ENCODE measurements around the gene PREX1. TPM values are rescaled to one million over a fixed set of nuclear protein-coding genes. Genes with fewer than 3 reads are reported as not detected.

The PREX1 gene
- total RNA-seq, 1 experiment from 2014 or later: 11.1 TPM

- no peak for DNase-seq (ENCODE audit: low read depth)
These were observed 241.1 kb downstream of the PREX1 start for GRCh38 chr20:48586730-48587129.

GRCh38 chr20:48585061-48585870 lies 242.5 kb downstream of the PREX1 start:
- DNase-seq (ENCODE audit: low read depth): no peak

GRCh38 chr20:48584391-48585060 lies 243.3 kb downstream of the PREX1 start:
- DNase-seq (ENCODE audit: low read depth): no peak

- no peak for DNase-seq (ENCODE audit: low read depth)
These were observed 244.0 kb downstream of the PREX1 start for GRCh38 chr20:48583801-48584200.

- no peak for DNase-seq (ENCODE audit: low read depth)
These were observed 244.6 kb downstream of the PREX1 start for GRCh38 chr20:48583171-48583570.

- no peak for DNase-seq (ENCODE audit: low read depth)
These were observed 245.2 kb downstream of the PREX1 start for GRCh38 chr20:48582673-48582985.

GRCh38 chr20:48581167-48581566 lies 246.6 kb downstream of the PREX1 start:
- DNase-seq (ENCODE audit: low read depth): no peak

- no peak for DNase-seq (ENCODE audit: low read depth)
These were observed 249.3 kb downstream of the PREX1 start for GRCh38 chr20:48578397-48579098.

GRCh38 chr20:48577557-48577956 lies 250.2 kb downstream of the PREX1 start:
- no peak for DNase-seq (ENCODE audit: low read depth)

GRCh38 chr20:48574383-48574782 lies 253.4 kb downstream of the PREX1 start:
- peak; percentile 25 for DNase-seq (ENCODE audit: low read depth)

Other genes starting within 250 kb of the PREX1 start
- 20.2 and 22.6 TPM in 2 replicates for gene ARFGEF2, start 93.7 kb upstream of the PREX1 start, total RNA-seq (2014; rRNA removed; shearing (Covaris generic))
- gene CSE1L, start 218.3 kb upstream of the PREX1 start, total RNA-seq (2014; rRNA removed; shearing (Covaris generic)): 187 and 209 TPM in 2 replicates